ENCODE data around the gene DENND4B.
A peak's percentile ranks its signal among the peaks of the same experiment; 100 is the strongest.

Gene DENND4B

DNA sequence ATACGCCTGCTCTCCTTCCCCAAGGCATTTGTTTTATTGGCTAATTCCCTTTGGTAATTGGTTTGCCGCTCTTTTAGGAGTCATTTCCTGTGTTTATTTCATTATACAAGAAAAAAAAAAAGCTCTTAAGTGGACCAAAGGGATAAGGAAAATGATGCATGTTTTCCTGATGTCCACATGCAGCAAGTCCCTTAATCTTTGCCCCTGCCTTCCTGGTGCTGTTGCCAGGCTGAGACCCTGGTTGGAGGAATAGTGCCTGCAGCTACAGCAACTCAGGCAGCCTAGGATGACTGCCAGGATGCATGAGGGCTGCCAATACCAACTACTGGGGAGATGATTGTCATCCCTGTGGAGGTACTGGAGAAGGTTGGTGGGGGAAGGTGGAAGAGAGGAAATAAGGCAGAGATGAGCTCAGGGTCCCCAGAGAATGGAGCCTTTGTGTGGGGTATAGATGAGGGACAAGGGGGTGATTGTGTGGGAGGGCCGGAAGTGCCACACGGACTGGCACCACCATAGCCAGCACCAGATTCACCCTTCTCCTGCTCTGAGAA is 17.7 kb downstream of the DENND4B start:
- TF ChIP-seq, protein P1, sequence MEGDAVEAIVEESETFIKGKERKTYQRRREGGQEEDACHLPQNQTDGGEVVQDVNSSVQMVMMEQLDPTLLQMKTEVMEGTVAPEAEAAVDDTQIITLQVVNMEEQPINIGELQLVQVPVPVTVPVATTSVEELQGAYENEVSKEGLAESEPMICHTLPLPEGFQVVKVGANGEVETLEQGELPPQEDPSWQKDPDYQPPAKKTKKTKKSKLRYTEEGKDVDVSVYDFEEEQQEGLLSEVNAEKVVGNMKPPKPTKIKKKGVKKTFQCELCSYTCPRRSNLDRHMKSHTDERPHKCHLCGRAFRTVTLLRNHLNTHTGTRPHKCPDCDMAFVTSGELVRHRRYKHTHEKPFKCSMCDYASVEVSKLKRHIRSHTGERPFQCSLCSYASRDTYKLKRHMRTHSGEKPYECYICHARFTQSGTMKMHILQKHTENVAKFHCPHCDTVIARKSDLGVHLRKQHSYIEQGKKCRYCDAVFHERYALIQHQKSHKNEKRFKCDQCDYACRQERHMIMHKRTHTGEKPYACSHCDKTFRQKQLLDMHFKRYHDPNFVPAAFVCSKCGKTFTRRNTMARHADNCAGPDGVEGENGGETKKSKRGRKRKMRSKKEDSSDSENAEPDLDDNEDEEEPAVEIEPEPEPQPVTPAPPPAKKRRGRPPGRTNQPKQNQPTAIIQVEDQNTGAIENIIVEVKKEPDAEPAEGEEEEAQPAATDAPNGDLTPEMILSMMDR (IDR thresholded peaks at IDR 0.05; ENCODE audit: insufficient read depth, low read depth, low read length, missing control alignments): no peak
- no peak overlapping the region for H3K4me3 ChIP-seq (ENCODE audit: low read length)
- DNase-seq (ENCODE audit: low read depth): no peak

DNA sequence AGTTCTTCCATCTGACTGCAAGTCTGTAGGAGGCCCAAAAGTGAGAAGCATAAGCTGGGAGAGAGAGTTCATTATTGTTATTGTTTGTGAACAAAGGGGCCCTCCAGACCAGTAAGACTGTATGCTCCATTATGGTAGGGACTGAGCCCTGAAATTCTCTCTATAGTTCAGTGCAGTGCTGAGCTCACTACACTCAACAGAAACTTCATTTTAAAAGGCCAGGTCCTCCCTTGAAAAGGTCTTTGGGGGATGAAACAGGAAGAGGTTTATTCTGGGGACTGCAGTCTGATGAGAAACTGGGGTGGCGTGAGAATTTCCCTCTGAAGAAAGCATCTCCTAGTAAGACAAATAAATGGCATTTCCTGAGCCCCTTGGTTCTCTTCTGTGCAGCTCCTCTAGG is 18.3 kb downstream of the DENND4B start:
- no peak overlapping the region for H3K4me3 ChIP-seq (ENCODE audit: low read length)
- TF ChIP-seq, protein P1 (IDR thresholded peaks at IDR 0.05; ENCODE audit: insufficient read depth, low read depth, low read length, missing control alignments): no peak
- no peak for DNase-seq (ENCODE audit: low read depth)

DNA sequence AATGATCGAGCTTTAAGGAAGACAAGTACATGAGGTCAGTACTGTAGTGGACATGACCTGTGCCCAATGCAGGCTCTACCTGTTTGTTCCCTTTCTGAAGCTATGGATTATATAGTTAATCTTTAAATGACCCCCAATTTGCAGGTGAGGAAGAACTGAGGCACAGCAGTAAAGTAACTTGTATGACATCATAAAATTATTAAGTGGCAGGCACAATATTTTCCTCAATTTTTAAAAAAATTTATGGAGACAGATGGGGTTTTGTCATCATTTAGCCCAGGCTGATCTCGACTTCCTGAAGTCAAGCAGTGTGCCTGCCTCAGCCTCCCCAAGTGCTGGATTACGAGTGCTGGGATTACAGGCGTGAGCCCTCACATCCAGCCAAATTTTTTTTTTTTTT is 20.1 kb downstream of the DENND4B start:
- no peak overlapping the region for H3K4me3 ChIP-seq (ENCODE audit: low read length)
- TF ChIP-seq, protein P1 (IDR thresholded peaks at IDR 0.05; ENCODE audit: insufficient read depth, low read depth, low read length, missing control alignments): no peak
- no peak for DNase-seq (ENCODE audit: low read depth)

DNA sequence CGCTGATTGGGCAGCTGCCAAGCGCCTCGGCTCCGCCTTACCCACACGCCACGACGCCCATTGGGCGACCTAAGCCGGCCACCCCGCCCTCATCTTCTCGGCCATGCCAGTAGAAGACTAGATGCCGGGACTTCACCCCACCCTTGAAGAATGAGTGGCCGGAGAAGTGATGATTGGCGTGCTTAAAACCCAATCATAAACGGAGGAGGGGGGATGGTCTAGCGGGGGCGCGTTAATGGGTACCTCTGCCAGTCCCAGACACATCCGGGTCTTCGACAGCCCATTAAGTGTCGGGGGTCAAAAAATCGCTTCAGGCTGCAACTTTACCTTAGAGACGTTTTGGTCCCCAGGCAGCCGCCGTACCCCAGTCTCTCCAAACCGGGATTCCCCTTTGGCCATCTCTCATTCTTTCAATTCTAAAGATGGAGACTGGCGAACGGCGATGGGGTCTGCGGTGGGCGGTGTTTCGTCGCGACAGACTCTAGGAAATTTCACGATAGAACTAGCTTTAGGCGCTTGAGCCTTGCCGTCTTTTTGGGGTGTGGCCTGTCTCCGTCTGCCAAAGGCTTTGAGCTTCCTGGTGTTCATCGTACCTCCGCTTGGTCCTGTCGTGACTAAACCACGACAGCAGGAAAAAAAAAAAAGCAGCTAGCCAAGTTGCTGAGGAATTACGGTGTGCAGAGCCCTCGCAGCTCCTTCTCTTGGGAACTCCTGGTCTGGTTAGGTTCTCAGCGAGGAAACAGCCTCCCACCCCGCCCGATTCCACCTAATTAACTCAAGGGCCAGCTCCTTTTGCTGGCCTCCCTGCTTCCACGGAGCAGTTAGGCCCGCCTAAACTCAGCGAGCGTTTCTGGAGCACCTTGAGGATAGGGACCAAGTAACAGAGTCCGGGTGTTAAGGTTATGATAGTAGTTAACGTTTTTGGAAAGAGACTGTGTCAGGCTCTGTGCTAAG is 23.3 kb downstream of the DENND4B start, which contains the start of gene GATAD2B:
Gene GATAD2B (minus strand): TSS at position 1 of the 954 bp plus-strand sequence. CDS start 94,625 bp downstream, outside the sequence.
- peak within 1 kb of the TSS; percentile 79 for H3K4me3 ChIP-seq (ENCODE audit: low read length)
- peak; percentile 100 for DNase-seq (ENCODE audit: low read depth)
- TF ChIP-seq, protein P1 (IDR thresholded peaks at IDR 0.05; ENCODE audit: insufficient read depth, low read depth, low read length, missing control alignments): no peak

GRCh38 chr1:153922076-153922971 is 24.2 kb downstream of the DENND4B start:
- peak overlapping the region; percentile 79 for H3K4me3 ChIP-seq (ENCODE audit: low read length)
- TF ChIP-seq, protein P1 (IDR thresholded peaks at IDR 0.05; ENCODE audit: insufficient read depth, low read depth, low read length, missing control alignments): no peak
- peak; percentile 32 for DNase-seq (ENCODE audit: low read depth)

DNA sequence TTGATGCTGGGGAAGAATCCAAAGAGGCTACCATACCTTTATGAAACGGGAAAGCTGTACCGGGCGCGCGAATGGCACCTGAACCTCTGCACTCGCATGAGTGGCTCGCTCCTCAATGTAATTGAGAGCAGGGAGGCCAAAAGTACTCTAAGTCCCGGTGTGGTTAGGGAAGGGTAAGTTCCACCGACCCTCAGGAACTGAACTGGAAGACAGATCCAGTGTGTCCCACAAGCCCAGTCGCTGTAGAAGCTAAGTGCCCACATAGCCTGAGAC is 24.8 kb downstream of the DENND4B start:
- peak; percentile 21 for DNase-seq (ENCODE audit: low read depth)
- H3K4me3 ChIP-seq (ENCODE audit: low read length): peak overlapping the region; percentile 79
- TF ChIP-seq, protein P1 (IDR thresholded peaks at IDR 0.05; ENCODE audit: insufficient read depth, low read depth, low read length, missing control alignments): no peak
